HEK293 (cell line): ENCODE data around the gene STAT2.

Experiments
- CTCF ChIA-PET: fragments of 350-600 bp; formaldehyde crosslinking; extraction: SDS; loops from one replicate; lab custom pipeline; 2021; ENCODE audit warnings: antibody characterized with exemption; lab: Yijun Ruan, JAX
- POLR2A ChIA-PET: fragments of 300-600 bp; formaldehyde crosslinking; extraction: SDS; loops from one replicate; lab custom pipeline; 2020; ENCODE audit warnings: antibody characterized with exemption, inconsistent platforms; lab: Yijun Ruan, JAX
- H3K27ac ChIP-seq: fragments of 200-500 bp; sonication (Bioruptor generic); 2 replicates; pipeline ENCODE4 v1.5.1; 2014; ENCODE audit warnings: low read depth, low read length, control low read depth, inconsistent platforms; ENCODE audit errors: extremely low read depth
- H3K36me3 ChIP-seq, 2 experiments: fragments of 200-500 bp in 1 of 2; sonication (Bioruptor generic) in 1 of 2; 1 replicate in 1 of 2; 2 replicates in 1 of 2; pipeline ENCODE4 v1.5.1; 2014 to 2017; ENCODE audit warnings: inconsistent platforms in 2 of 2, low read length in 2 of 2; ENCODE audit not compliant: control insufficient read depth in 2 of 2, insufficient read depth in 1 of 2
- H3K4me1 ChIP-seq: fragments of 200-500 bp; sonication (Bioruptor generic); 2 replicates; pipeline ENCODE4 v1.5.1; 2014; ENCODE audit warnings: mild to moderate bottlenecking, low read length, inconsistent platforms; ENCODE audit not compliant: control insufficient read depth, insufficient read depth
- H3K4me3 ChIP-seq: 2 replicates; pipeline ENCODE4 v1.5.1; 2011; ENCODE audit warnings: low read depth, mild to moderate bottlenecking, control low read depth, low read length, moderate library complexity
- H3K9me3 ChIP-seq: fragments of 200-500 bp; sonication (Bioruptor generic); 2 replicates; pipeline ENCODE4 v1.5.1; 2014; ENCODE audit warnings: low read depth, low read length, inconsistent platforms; ENCODE audit not compliant: control insufficient read depth, insufficient read depth
- HIC1 ChIP-seq: fragments of 450-650 bp; formaldehyde crosslinking; IDR thresholded peaks from 2 replicates; pipeline ENCODE4 v1.5.1; 2016; ENCODE audit warnings: missing biosample characterization, missing genetic modification characterization
- HOXA7 ChIP-seq: sonication (generic); formaldehyde crosslinking; IDR thresholded peaks from 2 replicates; pipeline ENCODE4 v1.8.1; 2022; ENCODE audit warnings: missing genetic modification reagents, borderline replicate concordance
- IKZF3 ChIP-seq: fragments of 450-650 bp; IDR thresholded peaks from 2 replicates; pipeline ENCODE4 v1.5.0; 2018; ENCODE audit warnings: missing biosample characterization, mild to moderate bottlenecking, missing genetic modification characterization, moderate library complexity
- MEIS1 ChIP-seq: sonication (generic); formaldehyde crosslinking; IDR thresholded peaks from 2 replicates; pipeline ENCODE4 v1.8.1; 2022; ENCODE audit warnings: missing genetic modification reagents, mild to moderate bottlenecking, borderline replicate concordance
- RBAK ChIP-seq: fragments of 450-650 bp; formaldehyde crosslinking; IDR thresholded peaks from 2 replicates; pipeline ENCODE4 v1.5.1; 2016; ENCODE audit warnings: missing biosample characterization, missing genetic modification characterization
- SCRT2 ChIP-seq: fragments of 450-650 bp; formaldehyde crosslinking; IDR thresholded peaks from 2 replicates; pipeline ENCODE4 v1.5.1; 2016; ENCODE audit warnings: missing biosample characterization, missing genetic modification characterization
- WT1 ChIP-seq: fragments of 450-650 bp; formaldehyde crosslinking; IDR thresholded peaks from 2 replicates; pipeline ENCODE4 v1.5.1; 2016; ENCODE audit warnings: missing biosample characterization, missing genetic modification characterization
- ZNF112 ChIP-seq: fragments of 450-650 bp; formaldehyde crosslinking; IDR thresholded peaks from 2 replicates; pipeline ENCODE4 v1.5.0; 2017; ENCODE audit warnings: missing biosample characterization, missing genetic modification characterization
- ZNF146 ChIP-seq: fragments of 450-650 bp; formaldehyde crosslinking; IDR thresholded peaks from 2 replicates; pipeline ENCODE4 v1.5.1; 2016; ENCODE audit warnings: missing biosample characterization, missing genetic modification characterization
- ZNF157 ChIP-seq: fragments of 450-650 bp; formaldehyde crosslinking; IDR thresholded peaks from 2 replicates; pipeline ENCODE4 v1.5.1; 2016; ENCODE audit warnings: missing biosample characterization, missing genetic modification characterization
- ZNF174 ChIP-seq: fragments of 450-650 bp; formaldehyde crosslinking; IDR thresholded peaks from 2 replicates; pipeline ENCODE4 v1.5.0; 2017; ENCODE audit warnings: missing biosample characterization, mild to moderate bottlenecking, missing genetic modification characterization
- ZNF24 ChIP-seq: fragments of 450-650 bp; formaldehyde crosslinking; IDR thresholded peaks from 2 replicates; pipeline ENCODE4 v1.5.1; 2016; ENCODE audit warnings: missing biosample characterization, missing genetic modification characterization
- ZNF266 ChIP-seq: fragments of 450-650 bp; formaldehyde crosslinking; IDR thresholded peaks from 2 replicates; pipeline ENCODE4 v1.5.1; 2016; ENCODE audit warnings: missing biosample characterization, missing genetic modification characterization, low read depth
- ZNF302 ChIP-seq: fragments of 450-650 bp; formaldehyde crosslinking; IDR thresholded peaks from 2 replicates; pipeline ENCODE4 v1.5.1; 2016; ENCODE audit warnings: missing biosample characterization, missing genetic modification characterization, low read depth
- ZNF394 ChIP-seq: fragments of 450-650 bp; formaldehyde crosslinking; IDR thresholded peaks from 2 replicates; pipeline ENCODE4 v1.5.1; 2016; ENCODE audit warnings: missing biosample characterization, missing genetic modification characterization, mild to moderate bottlenecking, moderate library complexity, borderline replicate concordance
- ZNF416 ChIP-seq: fragments of 450-650 bp; formaldehyde crosslinking; IDR thresholded peaks from 2 replicates; pipeline ENCODE4 v1.5.1; 2016; ENCODE audit warnings: missing biosample characterization, missing genetic modification characterization
- ZNF501 ChIP-seq: fragments of 450-650 bp; formaldehyde crosslinking; IDR thresholded peaks from 2 replicates; pipeline ENCODE4 v1.5.1; 2016; ENCODE audit warnings: missing biosample characterization, missing genetic modification characterization
- ZNF555 ChIP-seq: fragments of 450-650 bp; formaldehyde crosslinking; conservative IDR thresholded peaks from 2 replicates; pipeline ENCODE4 v1.5.1; 2017; ENCODE audit warnings: missing biosample characterization, mild to moderate bottlenecking, missing genetic modification characterization, inconsistent platforms
- ZNF658 ChIP-seq: fragments of 450-650 bp; formaldehyde crosslinking; IDR thresholded peaks from 2 replicates; pipeline ENCODE4; 2016; ENCODE audit warnings: missing biosample characterization, missing genetic modification characterization
- ZNF792 ChIP-seq: fragments of 450-650 bp; formaldehyde crosslinking; IDR thresholded peaks from 2 replicates; pipeline ENCODE4 v1.5.1; 2016; ENCODE audit warnings: missing biosample characterization, missing genetic modification characterization
- TF ChIP-seq, protein P1 (sequence below): fragments of 450-650 bp; formaldehyde crosslinking; IDR thresholded peaks from 2 replicates; pipeline ENCODE4 v1.5.1; 2016; ENCODE audit warnings: missing biosample characterization, missing genetic modification characterization
- TF ChIP-seq, protein P2 (sequence below): fragments of 450-650 bp; formaldehyde crosslinking; IDR thresholded peaks from 2 replicates; pipeline ENCODE4 v1.5.1; 2016; ENCODE audit warnings: missing biosample characterization, missing genetic modification characterization
- TF ChIP-seq, protein P3 (sequence below): fragments of 450-650 bp; formaldehyde crosslinking; IDR thresholded peaks from 2 replicates; pipeline ENCODE4 v1.5.1; 2016; ENCODE audit warnings: missing biosample characterization, missing genetic modification characterization, borderline replicate concordance

STAT2 gene

DNA sequence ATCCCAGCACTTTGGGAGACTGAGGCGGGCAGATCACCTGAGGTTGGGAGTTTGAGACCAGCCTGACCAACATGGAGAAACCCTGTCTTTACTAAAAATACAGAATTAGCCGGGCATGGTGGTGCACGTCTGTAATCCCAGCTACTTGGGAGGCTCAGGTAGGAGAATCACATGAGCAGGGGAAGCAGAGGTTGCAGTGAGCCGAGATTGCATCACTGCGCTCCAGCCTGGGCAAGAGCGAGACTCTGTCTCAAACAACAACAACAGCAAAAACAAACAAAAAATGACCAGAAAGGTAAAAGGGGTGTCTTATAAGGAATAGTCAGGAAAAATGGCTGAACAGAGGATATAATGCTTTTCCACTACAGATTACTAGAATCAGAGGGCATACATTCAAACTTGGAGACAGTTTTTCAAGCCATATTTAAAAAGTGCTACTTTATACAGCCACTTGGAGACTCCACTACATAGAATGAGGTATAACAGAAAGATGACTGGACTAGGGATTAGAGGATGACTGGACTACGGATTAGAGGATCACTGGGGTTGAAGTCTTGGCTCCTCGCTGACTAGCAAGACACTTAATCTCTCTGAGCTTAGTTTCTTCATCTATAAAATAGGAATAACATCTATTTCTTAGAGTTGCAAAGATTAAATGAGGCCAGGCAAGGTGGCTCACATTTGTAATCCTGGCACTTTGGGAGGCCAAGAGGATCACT, 54.9 kb downstream of the STAT2 start:
- ChIA-PET POLR2A (no interaction called here), CTCF (interaction anchor here (1.4 kb wide), 1 partner anchor 47 kb away, joined by 3 read pairs; the partner anchor contains the start of gene ANKRD52)
- no peaks in the 10 kb centered on the region for H3K9me3 ChIP-seq
- H3K4me1 ChIP-seq: no peaks in the 10 kb centered on the region; the same call in 1 of the 2 replicates
- H3K36me3 ChIP-seq: peaks cover 53 to 56% of the 10 kb centered on the region in 2 experiments
- no peak overlapping the region for H3K27ac ChIP-seq
- no peak for TF ChIP-seq ZNF266 (tag by site-specific recombination)
- TF ChIP-seq ZNF112: no peak
- TF ChIP-seq SCRT2 (tag by site-specific recombination): no peak
- TF ChIP-seq, protein P1, sequence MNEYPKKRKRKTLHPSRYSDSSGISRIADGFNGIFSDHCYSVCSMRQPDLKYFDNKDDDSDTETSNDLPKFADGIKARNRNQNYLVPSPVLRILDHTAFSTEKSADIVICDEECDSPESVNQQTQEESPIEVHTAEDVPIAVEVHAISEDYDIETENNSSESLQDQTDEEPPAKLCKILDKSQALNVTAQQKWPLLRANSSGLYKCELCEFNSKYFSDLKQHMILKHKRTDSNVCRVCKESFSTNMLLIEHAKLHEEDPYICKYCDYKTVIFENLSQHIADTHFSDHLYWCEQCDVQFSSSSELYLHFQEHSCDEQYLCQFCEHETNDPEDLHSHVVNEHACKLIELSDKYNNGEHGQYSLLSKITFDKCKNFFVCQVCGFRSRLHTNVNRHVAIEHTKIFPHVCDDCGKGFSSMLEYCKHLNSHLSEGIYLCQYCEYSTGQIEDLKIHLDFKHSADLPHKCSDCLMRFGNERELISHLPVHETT (tag by site-specific recombination): no peak
- TF ChIP-seq ZNF394 (tag by site-specific recombination): no peak
- no peak for TF ChIP-seq ZNF24 (tag by site-specific recombination)
- TF ChIP-seq ZNF157 (tag by site-specific recombination): no peak
- H3K4me3 ChIP-seq: no peak overlapping the region

DNA sequence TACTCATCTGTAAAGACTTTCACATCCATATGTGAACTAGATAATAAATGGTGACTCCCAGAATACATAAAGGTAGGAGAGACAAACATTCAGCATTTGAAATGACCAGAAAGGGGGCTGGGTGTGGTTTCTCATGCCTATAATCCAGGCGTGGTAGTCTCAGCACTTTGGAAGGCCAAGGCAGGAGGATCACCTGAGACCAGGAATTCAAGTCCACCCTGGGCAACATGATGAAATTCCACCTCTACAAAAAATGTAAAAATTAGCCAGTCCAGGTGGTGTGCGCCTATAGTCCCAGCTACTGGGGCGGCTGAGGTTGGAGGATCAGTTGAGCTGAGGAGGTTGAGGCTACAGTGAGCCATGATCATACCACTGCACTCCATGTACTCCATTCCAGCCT, 55.6 kb downstream of the STAT2 start:
- Histone ChIP-seq H3K4me1 (no peaks in the 10 kb centered on the region; the same call in 1 of the 2 replicates), H3K27ac (no peak overlapping the region), H3K4me3 (no peak overlapping the region), H3K36me3 (peaks cover 46 to 51% of the 10 kb centered on the region in 2 experiments), H3K9me3 (no peaks in the 10 kb centered on the region)
- CTCF ChIA-PET: interaction anchor here (1.4 kb wide), 1 partner anchor 46 kb away, joined by 3 read pairs; the partner anchor contains the start of gene ANKRD52
- POLR2A ChIA-PET: no interaction called here
- TF ChIP-seq MEIS1 (CRISPR knock-in tag): no peak
- TF ChIP-seq ZNF146 (tag by site-specific recombination): no peak
- no peak for TF ChIP-seq ZNF501 (tag by site-specific recombination)
- no peak for TF ChIP-seq ZNF792
- TF ChIP-seq ZNF302: no peak
- TF ChIP-seq HOXA7 (CRISPR knock-in tag): no peak
- TF ChIP-seq, protein P2, sequence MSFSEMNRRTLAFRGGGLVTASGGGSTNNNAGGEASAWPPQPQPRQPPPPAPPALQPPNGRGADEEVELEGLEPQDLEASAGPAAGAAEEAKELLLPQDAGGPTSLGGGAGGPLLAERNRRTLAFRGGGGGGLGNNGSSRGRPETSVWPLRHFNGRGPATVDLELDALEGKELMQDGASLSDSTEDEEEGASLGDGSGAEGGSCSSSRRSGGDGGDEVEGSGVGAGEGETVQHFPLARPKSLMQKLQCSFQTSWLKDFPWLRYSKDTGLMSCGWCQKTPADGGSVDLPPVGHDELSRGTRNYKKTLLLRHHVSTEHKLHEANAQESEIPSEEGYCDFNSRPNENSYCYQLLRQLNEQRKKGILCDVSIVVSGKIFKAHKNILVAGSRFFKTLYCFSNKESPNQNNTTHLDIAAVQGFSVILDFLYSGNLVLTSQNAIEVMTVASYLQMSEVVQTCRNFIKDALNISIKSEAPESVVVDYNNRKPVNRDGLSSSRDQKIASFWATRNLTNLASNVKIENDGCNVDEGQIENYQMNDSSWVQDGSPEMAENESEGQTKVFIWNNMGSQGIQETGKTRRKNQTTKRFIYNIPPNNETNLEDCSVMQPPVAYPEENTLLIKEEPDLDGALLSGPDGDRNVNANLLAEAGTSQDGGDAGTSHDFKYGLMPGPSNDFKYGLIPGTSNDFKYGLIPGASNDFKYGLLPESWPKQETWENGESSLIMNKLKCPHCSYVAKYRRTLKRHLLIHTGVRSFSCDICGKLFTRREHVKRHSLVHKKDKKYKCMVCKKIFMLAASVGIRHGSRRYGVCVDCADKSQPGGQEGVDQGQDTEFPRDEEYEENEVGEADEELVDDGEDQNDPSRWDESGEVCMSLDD (tag by site-specific recombination): no peak
- TF ChIP-seq RBAK: no peak
- no peak for TF ChIP-seq WT1 (tag by site-specific recombination)
- no peak for TF ChIP-seq HIC1 (tag by site-specific recombination)
- no peak for TF ChIP-seq IKZF3 (tag by site-specific recombination)
- no peak for TF ChIP-seq ZNF658 (tag by site-specific recombination)
- no peak for TF ChIP-seq ZNF416 (tag by site-specific recombination)
- TF ChIP-seq ZNF555 (tag by site-specific recombination): no peak
- TF ChIP-seq, protein P3, sequence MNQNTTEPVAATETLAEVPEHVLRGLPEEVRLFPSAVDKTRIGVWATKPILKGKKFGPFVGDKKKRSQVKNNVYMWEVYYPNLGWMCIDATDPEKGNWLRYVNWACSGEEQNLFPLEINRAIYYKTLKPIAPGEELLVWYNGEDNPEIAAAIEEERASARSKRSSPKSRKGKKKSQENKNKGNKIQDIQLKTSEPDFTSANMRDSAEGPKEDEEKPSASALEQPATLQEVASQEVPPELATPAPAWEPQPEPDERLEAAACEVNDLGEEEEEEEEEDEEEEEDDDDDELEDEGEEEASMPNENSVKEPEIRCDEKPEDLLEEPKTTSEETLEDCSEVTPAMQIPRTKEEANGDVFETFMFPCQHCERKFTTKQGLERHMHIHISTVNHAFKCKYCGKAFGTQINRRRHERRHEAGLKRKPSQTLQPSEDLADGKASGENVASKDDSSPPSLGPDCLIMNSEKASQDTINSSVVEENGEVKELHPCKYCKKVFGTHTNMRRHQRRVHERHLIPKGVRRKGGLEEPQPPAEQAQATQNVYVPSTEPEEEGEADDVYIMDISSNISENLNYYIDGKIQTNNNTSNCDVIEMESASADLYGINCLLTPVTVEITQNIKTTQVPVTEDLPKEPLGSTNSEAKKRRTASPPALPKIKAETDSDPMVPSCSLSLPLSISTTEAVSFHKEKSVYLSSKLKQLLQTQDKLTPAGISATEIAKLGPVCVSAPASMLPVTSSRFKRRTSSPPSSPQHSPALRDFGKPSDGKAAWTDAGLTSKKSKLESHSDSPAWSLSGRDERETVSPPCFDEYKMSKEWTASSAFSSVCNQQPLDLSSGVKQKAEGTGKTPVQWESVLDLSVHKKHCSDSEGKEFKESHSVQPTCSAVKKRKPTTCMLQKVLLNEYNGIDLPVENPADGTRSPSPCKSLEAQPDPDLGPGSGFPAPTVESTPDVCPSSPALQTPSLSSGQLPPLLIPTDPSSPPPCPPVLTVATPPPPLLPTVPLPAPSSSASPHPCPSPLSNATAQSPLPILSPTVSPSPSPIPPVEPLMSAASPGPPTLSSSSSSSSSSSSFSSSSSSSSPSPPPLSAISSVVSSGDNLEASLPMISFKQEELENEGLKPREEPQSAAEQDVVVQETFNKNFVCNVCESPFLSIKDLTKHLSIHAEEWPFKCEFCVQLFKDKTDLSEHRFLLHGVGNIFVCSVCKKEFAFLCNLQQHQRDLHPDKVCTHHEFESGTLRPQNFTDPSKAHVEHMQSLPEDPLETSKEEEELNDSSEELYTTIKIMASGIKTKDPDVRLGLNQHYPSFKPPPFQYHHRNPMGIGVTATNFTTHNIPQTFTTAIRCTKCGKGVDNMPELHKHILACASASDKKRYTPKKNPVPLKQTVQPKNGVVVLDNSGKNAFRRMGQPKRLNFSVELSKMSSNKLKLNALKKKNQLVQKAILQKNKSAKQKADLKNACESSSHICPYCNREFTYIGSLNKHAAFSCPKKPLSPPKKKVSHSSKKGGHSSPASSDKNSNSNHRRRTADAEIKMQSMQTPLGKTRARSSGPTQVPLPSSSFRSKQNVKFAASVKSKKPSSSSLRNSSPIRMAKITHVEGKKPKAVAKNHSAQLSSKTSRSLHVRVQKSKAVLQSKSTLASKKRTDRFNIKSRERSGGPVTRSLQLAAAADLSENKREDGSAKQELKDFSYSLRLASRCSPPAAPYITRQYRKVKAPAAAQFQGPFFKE (tag by site-specific recombination): no peak
- no peak for TF ChIP-seq ZNF174 (tag by site-specific recombination)
